Measurements from ENCODE around the gene COBL.

COBL gene

DNA sequence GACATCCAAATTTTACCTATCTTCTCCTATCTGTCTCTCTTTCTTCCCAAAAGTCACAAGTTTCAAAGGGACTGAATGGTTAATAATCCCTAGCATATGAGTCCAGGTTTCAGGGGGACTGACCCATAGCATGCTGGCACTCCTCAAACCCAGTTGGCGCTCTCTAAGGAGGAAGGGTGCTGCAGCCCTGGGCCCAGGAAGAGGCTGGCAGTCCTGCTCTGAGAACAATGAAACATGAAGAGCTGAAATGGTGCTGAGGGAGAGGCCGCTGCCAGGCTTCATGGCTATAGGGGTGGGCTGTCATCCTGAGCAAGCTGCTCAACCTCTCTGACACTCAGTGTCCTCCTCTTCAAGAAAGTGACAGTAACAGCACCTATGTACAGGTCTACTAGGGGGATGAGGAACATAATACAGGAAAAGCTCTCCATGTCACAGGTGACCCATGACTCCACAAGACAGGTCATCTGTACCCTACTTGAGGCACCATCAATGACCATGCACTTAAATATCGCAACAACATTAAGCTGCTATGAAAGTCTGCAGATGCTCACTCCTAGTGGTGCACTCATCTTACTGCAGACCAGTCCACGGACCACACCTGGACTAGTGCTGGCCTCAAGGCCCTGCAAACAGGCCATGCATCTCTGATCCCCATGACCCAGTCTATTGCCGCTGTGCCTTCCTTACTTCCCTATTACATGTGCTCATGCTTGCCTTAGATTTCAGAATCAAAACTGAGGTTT, 17.0 kb downstream of the COBL start:
- TF ChIP-seq, protein P1, sequence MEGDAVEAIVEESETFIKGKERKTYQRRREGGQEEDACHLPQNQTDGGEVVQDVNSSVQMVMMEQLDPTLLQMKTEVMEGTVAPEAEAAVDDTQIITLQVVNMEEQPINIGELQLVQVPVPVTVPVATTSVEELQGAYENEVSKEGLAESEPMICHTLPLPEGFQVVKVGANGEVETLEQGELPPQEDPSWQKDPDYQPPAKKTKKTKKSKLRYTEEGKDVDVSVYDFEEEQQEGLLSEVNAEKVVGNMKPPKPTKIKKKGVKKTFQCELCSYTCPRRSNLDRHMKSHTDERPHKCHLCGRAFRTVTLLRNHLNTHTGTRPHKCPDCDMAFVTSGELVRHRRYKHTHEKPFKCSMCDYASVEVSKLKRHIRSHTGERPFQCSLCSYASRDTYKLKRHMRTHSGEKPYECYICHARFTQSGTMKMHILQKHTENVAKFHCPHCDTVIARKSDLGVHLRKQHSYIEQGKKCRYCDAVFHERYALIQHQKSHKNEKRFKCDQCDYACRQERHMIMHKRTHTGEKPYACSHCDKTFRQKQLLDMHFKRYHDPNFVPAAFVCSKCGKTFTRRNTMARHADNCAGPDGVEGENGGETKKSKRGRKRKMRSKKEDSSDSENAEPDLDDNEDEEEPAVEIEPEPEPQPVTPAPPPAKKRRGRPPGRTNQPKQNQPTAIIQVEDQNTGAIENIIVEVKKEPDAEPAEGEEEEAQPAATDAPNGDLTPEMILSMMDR (IDR thresholded peaks at IDR 0.05; ENCODE audit: borderline replicate concordance, insufficient read depth, low read depth, low read length) = no peak
- H3K4me3 ChIP-seq (ENCODE audit: low read depth, low read length) = no peak overlapping the region

DNA sequence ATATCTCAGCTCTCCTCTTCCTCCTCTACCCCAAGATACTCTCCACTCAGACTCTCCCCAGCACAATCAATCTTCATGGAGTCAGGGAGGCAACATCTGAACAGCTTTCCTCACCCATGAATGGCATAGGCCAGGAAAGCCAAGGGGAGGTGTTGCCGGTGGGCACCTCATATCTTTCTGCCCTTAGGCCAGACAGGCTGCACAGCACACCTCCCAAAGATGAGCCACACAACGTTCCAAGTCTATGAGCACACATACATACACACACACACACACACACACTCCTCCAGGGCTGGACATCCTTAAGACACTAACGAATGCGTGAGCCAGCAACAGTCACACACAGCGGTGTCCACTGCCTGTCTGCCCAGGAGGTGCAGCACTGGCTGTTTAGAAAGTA, 17.7 kb downstream of the COBL start:
- no peak overlapping the region for H3K4me3 ChIP-seq (ENCODE audit: low read depth, low read length)
- TF ChIP-seq, protein P1 (IDR thresholded peaks at IDR 0.05; ENCODE audit: borderline replicate concordance, insufficient read depth, low read depth, low read length) = no peak

DNA sequence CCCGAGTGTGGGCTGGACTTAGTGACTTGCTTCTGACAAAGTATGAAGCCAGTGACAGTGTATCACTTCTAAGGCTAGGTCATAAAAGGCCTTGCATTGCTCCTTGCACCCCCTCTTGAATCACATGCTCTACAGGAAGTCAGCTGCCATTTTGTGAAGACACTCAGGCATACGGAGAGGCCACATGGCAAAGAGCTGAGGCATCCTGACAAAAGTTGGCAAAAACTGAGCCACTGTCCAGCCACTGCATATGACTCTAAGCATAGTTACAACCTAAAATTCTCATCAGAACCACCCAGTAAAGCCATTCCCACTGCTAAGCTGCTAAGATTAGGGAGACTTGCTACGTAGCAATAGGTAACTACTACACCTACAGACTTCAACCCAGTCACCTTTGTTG, 18.6 kb downstream of the COBL start:
- TF ChIP-seq, protein P1 (IDR thresholded peaks at IDR 0.05; ENCODE audit: borderline replicate concordance, insufficient read depth, low read depth, low read length) = no peak
- H3K4me3 ChIP-seq (ENCODE audit: low read depth, low read length) = no peak overlapping the region

DNA sequence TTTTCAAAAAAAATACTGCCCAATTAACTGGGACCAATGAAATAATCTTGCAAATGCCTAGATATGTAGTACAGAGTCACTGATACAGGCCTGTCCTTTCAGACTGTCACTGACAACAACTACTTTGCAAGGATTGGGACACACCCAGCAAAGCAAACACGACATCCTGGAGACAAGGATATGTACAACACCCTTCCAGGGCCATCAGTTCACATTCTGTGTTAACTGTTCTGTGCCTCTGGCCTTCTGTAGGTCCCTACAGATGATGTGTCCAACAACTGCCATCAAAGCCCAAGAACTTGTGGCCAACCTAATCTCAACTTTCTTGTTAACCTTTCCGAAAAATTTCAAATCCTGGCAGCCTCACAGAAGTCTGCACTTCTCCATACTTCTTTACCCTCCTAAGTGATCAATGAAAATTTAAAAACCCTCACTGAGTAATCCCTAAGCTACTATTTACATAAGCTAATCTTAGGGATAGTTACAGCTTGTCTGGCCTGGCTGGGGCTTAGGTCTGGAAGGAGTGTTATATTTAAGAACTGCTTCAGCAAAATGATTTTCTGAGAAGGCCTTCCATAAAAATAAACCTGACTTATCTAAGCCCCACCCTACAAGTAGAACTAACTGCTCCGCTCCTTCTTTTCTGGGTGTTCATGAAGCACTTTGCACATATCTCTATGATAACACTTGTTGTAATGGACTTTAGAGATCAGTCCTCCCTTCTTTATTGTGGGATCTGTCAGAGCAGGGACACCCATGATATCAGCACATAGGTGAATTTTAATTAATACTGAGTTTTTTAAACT, 21.0 kb downstream of the COBL start:
- no peak overlapping the region for H3K4me3 ChIP-seq (ENCODE audit: low read depth, low read length)
- TF ChIP-seq, protein P1 (IDR thresholded peaks at IDR 0.05; ENCODE audit: borderline replicate concordance, insufficient read depth, low read depth, low read length) = no peak

DNA sequence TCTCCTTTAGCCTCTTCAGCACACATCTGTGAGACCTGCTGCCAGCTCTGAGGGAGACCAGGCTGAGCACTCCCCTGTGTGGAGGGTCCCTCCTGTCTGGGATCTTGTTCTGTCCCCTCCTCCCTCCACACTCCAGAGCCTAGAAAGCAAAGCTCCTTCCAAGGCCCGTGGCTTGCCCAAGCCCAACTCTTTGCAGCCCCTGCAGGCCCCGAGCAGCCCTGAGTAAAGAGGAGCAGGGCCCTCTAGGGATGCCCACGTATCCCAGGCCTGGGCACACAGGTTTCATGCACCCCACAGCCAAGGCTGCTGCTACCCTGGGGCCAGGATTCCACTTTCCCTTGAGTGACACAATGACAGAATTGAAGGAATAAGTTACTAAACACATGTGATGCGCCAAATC, 24.0 kb downstream of the COBL start:
- TF ChIP-seq, protein P1 (IDR thresholded peaks at IDR 0.05; ENCODE audit: borderline replicate concordance, insufficient read depth, low read depth, low read length) = no peak
- no peak overlapping the region for H3K4me3 ChIP-seq (ENCODE audit: low read depth, low read length)

DNA sequence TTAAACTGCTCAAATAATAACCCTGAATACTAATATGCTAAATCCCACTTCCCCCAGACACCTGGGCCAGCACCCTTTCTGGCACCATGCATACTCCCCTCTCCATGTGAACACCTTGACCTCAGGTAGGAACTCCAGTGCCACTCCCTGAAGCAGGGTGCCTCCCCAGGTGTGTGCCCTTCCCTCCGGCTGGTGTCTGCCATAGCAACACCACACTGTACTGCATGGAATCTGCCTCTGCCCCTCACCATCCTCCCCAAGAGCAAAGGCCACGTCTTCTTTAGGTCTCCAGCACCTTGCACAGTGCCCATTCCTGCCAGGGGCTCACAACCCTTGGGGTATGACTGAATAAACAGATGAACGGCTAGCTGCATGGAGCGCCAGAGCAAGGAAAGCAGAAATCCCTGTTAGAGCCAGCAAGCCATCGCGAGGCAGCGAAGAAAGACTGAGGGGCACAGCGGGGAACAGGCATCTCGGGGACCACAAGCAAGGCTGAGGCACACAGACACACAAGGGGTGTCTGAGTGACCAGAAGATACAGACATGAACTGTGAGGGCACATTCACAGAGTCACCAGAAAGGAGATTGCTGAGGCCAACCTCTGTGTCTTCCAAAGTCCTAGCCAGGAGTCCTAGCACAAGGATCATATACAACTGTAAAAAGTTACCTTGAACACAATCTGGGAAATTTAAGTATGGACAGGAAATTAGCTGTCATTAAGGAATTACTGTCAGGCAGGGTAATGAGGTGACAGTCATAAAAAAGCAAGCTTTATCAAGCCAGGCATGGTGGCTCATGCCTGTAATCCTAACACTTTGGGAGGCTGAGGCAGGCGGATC, 25.7 kb downstream of the COBL start:
- H3K4me3 ChIP-seq (ENCODE audit: low read depth, low read length) = no peak overlapping the region
- TF ChIP-seq, protein P1 (IDR thresholded peaks at IDR 0.05; ENCODE audit: borderline replicate concordance, insufficient read depth, low read depth, low read length) = no peak
